WI38 (cell line): ENCODE data around the gene CDKAL1.

Experiments
- H3K4me3 ChIP-seq: 2 replicates; pipeline ENCODE4 v1.5.1; 2011; ENCODE audit warnings: low read depth, mild to moderate bottlenecking, control low read depth, low read length
- TF ChIP-seq, protein P1 (sequence below): IDR thresholded peaks from 2 replicates; pipeline ENCODE4 v1.5.1; 2012; ENCODE audit warnings: low read depth, mild to moderate bottlenecking, control low read depth, low read length

Gene CDKAL1

DNA sequence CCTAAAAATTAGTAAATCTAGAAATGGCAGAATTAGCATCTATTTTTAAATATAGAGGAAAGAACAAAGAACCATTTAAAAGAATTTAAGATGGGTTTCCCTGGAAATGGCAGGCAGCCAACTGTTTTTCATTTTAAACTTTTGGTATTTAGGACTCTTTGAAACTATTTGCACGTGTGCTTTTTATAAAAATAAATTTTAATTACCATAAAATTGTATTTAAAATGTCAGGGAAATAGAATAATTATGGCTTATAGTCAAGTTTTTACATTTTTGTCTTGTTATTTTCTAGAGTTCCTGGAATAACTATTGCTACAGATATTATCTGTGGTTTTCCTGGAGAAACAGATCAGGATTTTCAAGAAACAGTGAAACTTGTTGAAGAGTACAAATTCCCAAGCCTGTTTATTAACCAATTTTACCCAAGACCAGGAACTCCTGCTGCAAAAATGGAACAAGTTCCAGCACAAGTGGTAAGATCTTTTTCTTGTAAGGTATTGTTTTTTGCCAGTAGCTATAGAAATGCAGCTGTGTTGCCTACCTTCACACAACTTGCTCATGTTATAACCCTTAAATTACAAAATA is 530.6 kb downstream of the CDKAL1 start:
- no peak overlapping the region for H3K4me3 ChIP-seq
- TF ChIP-seq, protein P1, sequence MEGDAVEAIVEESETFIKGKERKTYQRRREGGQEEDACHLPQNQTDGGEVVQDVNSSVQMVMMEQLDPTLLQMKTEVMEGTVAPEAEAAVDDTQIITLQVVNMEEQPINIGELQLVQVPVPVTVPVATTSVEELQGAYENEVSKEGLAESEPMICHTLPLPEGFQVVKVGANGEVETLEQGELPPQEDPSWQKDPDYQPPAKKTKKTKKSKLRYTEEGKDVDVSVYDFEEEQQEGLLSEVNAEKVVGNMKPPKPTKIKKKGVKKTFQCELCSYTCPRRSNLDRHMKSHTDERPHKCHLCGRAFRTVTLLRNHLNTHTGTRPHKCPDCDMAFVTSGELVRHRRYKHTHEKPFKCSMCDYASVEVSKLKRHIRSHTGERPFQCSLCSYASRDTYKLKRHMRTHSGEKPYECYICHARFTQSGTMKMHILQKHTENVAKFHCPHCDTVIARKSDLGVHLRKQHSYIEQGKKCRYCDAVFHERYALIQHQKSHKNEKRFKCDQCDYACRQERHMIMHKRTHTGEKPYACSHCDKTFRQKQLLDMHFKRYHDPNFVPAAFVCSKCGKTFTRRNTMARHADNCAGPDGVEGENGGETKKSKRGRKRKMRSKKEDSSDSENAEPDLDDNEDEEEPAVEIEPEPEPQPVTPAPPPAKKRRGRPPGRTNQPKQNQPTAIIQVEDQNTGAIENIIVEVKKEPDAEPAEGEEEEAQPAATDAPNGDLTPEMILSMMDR: no peak

GRCh38 chr6:21067521-21067920 is 533.3 kb downstream of the CDKAL1 start:
- H3K4me3 ChIP-seq: no peak overlapping the region
- TF ChIP-seq, protein P1: no peak

DNA sequence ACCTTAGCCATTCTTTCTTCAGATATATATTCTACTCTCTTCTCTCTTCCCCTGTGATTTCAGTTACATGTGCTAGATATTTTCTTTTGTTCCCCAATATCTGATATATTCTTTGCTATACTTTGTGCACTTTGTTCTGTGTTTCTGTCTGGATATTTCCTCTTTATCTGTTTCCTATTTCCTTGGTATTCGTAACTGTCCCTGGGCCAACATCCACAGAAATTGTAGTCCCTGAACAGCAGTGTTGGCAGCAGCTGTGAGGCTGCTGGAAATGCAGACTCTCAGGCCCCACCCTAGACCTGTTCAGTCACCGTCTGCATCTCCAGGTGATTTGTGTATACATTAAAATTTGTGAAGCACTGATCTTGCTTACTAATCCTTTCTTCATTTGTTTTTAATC is 536.4 kb downstream of the CDKAL1 start:
- H3K4me3 ChIP-seq: no peak overlapping the region
- TF ChIP-seq, protein P1: no peak

DNA sequence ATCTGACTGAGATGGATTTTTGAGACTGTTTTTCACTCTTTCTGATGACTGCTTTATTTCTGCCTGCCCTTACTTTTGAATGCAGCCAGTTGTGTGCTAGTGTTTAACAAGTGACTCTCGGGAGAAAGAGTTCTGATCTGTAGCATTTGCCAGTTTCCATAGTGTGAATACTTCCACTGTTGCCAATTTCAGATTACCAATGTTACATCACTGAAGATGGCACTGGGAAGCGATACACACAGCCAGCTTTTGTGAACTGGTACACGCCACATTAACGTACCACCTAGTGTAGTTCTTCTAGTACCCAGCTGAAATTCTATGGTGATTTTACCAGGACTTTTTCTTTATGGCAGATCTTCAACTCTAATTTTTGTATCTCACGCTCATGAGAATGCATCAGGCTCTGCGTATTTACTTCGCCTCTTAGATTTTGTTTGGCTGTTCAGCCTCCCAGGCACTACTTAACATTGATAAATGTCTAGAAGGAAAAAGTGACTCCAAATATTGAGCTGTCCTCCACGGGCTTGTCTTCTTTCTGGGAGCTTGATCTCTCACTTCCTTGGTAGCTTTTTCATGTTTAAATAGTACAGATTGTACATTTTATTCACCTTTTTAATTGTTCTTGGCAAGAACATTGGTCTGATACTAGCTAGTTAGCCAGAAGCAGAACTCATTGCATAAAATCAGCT is 537.7 kb downstream of the CDKAL1 start:
- no peak overlapping the region for H3K4me3 ChIP-seq
- TF ChIP-seq, protein P1: no peak

DNA sequence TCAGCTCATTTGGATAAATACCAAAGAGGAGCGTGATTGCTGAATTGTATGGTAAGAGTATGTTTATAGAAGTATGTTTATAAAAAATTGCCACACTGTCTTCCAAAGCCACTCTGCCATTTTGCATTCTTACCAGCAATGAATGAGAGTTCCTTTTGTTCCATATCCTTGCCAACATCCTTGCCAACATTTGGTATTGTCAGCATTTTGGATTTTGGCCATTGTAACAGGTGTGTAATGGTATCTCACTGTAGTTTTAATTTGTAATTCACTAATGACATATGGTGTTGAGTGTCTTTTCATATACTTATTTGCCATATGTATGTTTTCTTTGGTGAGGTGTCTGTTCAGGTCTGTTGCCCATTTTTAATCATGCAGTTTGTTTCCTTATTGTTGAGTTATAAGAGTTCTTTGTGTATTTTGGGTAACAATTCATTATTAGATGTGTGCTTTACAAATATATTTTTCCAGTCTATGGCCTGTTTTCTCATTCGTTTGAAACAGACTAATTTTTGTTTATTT is 539.1 kb downstream of the CDKAL1 start:
- TF ChIP-seq, protein P1: no peak

GRCh38 chr6:21074484-21074883 is 540.2 kb downstream of the CDKAL1 start:
- TF ChIP-seq, protein P1: no peak

More for the DNA sequence above, 539.1 kb downstream of the CDKAL1 start:
- H3K4me3 ChIP-seq: no peak overlapping the region

DNA sequence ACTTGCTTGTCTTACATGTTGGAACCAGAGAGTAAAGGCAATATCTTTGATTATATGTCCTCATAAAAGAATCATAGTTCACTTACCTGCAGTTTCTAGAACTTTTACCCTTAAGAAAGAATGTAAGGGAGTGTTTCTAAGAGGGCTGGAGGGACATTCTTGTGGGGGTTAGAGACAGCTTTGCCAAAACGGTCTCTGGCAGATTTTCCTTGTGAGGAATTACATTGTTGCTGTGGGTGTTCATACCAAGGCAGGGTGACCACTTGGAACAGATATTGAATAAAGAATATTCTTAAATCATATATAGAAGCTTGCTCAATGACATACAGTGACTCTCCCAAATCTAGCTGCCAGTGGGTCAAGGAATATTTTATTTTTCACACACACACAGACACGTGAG is 541.7 kb downstream of the CDKAL1 start:
- TF ChIP-seq, protein P1: no peak

More at GRCh38 chr6:21074484-21074883, 540.2 kb downstream of the CDKAL1 start:
- H3K4me3 ChIP-seq: no peak overlapping the region

More for the DNA sequence above, 541.7 kb downstream of the CDKAL1 start:
- no peak overlapping the region for H3K4me3 ChIP-seq
